Mesenchymal stem cell (in vitro differentiated cells and primary cell): Measurements from ENCODE around the gene HEG1.

Source experiments
- DNase-seq: peaks from one replicate; pipeline ENCODE4 v3.0.0-alpha.2; 2013
- H2AFZ ChIP-seq: one replicate; pipeline ENCODE4 v1.6.1; 2013; ENCODE audit warnings: low read depth, mild to moderate bottlenecking, control low read depth, inconsistent platforms, low read length, moderate library complexity
- H2AK5ac ChIP-seq: 2 replicates; pipeline ENCODE4 v1.6.1; 2013; ENCODE audit warnings: low read length, moderate library complexity, mild to moderate bottlenecking, inconsistent platforms; ENCODE audit not compliant: severe bottlenecking
- H2BK120ac ChIP-seq: one replicate; pipeline ENCODE4 v1.6.1; 2013; ENCODE audit warnings: low read depth, mild to moderate bottlenecking, inconsistent platforms, low read length, moderate library complexity
- H2BK12ac ChIP-seq, 2 experiments: one replicate each; pipeline ENCODE4 v1.6.1; 2013; ENCODE audit warnings: inconsistent platforms in 2 of 2, low read length in 2 of 2, mild to moderate bottlenecking in 2 of 2, moderate library complexity in 2 of 2, control low read depth in 1 of 2
- H2BK15ac ChIP-seq: one replicate; pipeline ENCODE4 v1.6.1; 2013; ENCODE audit warnings: mild to moderate bottlenecking, low read depth, inconsistent platforms; ENCODE audit not compliant: poor library complexity, severe bottlenecking
- H2BK5ac ChIP-seq: 2 replicates; pipeline ENCODE4 v1.6.1; 2013; ENCODE audit warnings: low read depth, mild to moderate bottlenecking, low read length, control low read depth, inconsistent platforms; ENCODE audit not compliant: poor library complexity, severe bottlenecking
- H3K14ac ChIP-seq, 2 experiments: one replicate each; pipeline ENCODE4 v1.6.1; 2013; ENCODE audit warnings: inconsistent platforms in 2 of 2, low read length in 2 of 2, control low read depth in 1 of 2, mild to moderate bottlenecking in 1 of 2, moderate library complexity in 1 of 2
- H3K18ac ChIP-seq, 2 experiments: one replicate each; pipeline ENCODE4 v1.6.1; 2013; ENCODE audit warnings: inconsistent platforms in 2 of 2, low read length in 2 of 2, control low read depth in 1 of 2, low read depth in 1 of 2, mild to moderate bottlenecking in 1 of 2
- H3K23ac ChIP-seq, 2 experiments: one replicate each; pipeline ENCODE4 v1.6.1; 2013; ENCODE audit warnings: inconsistent platforms in 2 of 2, low read length in 2 of 2, mild to moderate bottlenecking in 2 of 2, moderate library complexity in 2 of 2, control low read depth in 1 of 2
- H3K27ac ChIP-seq: 2 replicates; pipeline ENCODE4 v1.5.1; 2013; ENCODE audit warnings: mild to moderate bottlenecking, moderate library complexity, low read length, control low read depth, inconsistent platforms; ENCODE audit not compliant: poor library complexity, severe bottlenecking
- H3K27me3 ChIP-seq, 2 experiments: 2 replicates each; pipeline versions ENCODE4 v1.6.1 to v1.7.0; 2013; ENCODE audit warnings: low read length in 2 of 2, mild to moderate bottlenecking in 2 of 2, moderate library complexity in 2 of 2, control low read depth in 1 of 2, inconsistent platforms in 1 of 2; ENCODE audit not compliant: control insufficient read depth in 1 of 2, insufficient read depth in 1 of 2
- H3K36me3 ChIP-seq, 2 experiments: 2 replicates each; pipeline versions ENCODE4 v1.6.1 to v1.7.0; 2013; ENCODE audit warnings: low read length in 2 of 2, control low read depth in 1 of 2, inconsistent platforms in 1 of 2, low read depth in 1 of 2, mild to moderate bottlenecking in 1 of 2; ENCODE audit not compliant: insufficient read depth in 2 of 2, control insufficient read depth in 1 of 2
- H3K4ac ChIP-seq, 2 experiments: one replicate each; pipeline ENCODE4 v1.6.1; 2013; ENCODE audit warnings: inconsistent platforms in 2 of 2, low read length in 2 of 2, mild to moderate bottlenecking in 2 of 2, moderate library complexity in 2 of 2, control low read depth in 1 of 2, low read depth in 1 of 2
- H3K4me1 ChIP-seq: 2 replicates; pipeline ENCODE4 v1.6.1; 2013; ENCODE audit warnings: low read depth, low read length, control low read depth; ENCODE audit not compliant: control insufficient read depth, insufficient read depth
- H3K4me2 ChIP-seq: 2 replicates; pipeline ENCODE4 v1.6.1; 2013; ENCODE audit warnings: low read length, mild to moderate bottlenecking, inconsistent platforms; ENCODE audit not compliant: poor library complexity, severe bottlenecking
- H3K4me3 ChIP-seq, 2 experiments: 2 replicates each; pipeline versions ENCODE4 v1.5.1 to v1.7.0; 2013; ENCODE audit warnings: low read length in 2 of 2, mild to moderate bottlenecking in 2 of 2, control low read depth in 1 of 2, low read depth in 1 of 2; ENCODE audit not compliant: insufficient read depth in 1 of 2
- H3K79me1 ChIP-seq: replicated peaks from 2 replicates; pipeline ENCODE4 v1.6.1; 2013; ENCODE audit warnings: mild to moderate bottlenecking, control low read depth, low read length, inconsistent platforms; ENCODE audit not compliant: poor library complexity, severe bottlenecking
- H3K9ac ChIP-seq: 2 replicates; pipeline ENCODE4 v1.7.0; 2013; ENCODE audit warnings: mild to moderate bottlenecking, low read length, moderate library complexity
- H3K9me3 ChIP-seq: 2 replicates; pipeline ENCODE4 v1.7.0; 2013; ENCODE audit warnings: mild to moderate bottlenecking, low read length; ENCODE audit not compliant: control insufficient read depth
- H4K8ac ChIP-seq: one replicate; pipeline ENCODE4 v1.6.1; 2013; ENCODE audit warnings: inconsistent platforms, mild to moderate bottlenecking, low read length, moderate library complexity
- H4K91ac ChIP-seq: one replicate; pipeline ENCODE4 v1.6.1; 2013; ENCODE audit warnings: mild to moderate bottlenecking, low read length, inconsistent platforms
- WGBS: methylation state at CpG from one replicate; pipeline ENCODE4 v1.1.7; 2013; ENCODE audit warnings: mixed read lengths; 5-methylcytosine and 5-hydroxymethylcytosine counted together

HEG1 gene

GRCh38 chr3:125039131-125040100 is 16.4 kb downstream of the HEG1 start:
- Histone ChIP-seq H3K4me2 (no peak overlapping the region), H3K4me3 (peak overlapping the region in 1 of 2 experiments; percentile 58), H4K8ac (no peak overlapping the region), H3K79me1 (peaks cover 19% of the 10 kb centered on the region), H2AK5ac (no peak overlapping the region), H4K91ac (no peak overlapping the region), H2BK5ac (no peak overlapping the region), H2BK15ac (no peak overlapping the region), H3K36me3 (peaks cover 3 to 5% of the 10 kb centered on the region in 2 experiments), H3K4me1 (peaks cover 25% of the 10 kb centered on the region), H2AFZ (no peak overlapping the region), H2BK12ac (no peak overlapping the region), H3K23ac (no peak overlapping the region), H2BK120ac (no peak overlapping the region), H3K14ac (no peak overlapping the region), H3K9me3 (peaks cover 12% of the 10 kb centered on the region), H3K27me3 (no peaks in the 10 kb centered on the region), H3K18ac (peak overlapping the region in 1 of 2 experiments; percentile 14), H3K4ac (peak overlapping the region in 1 of 2 experiments; percentile 22), H3K9ac (peak overlapping the region; percentile 68), H3K27ac (no peak overlapping the region)
- peak; percentile 0 for DNase-seq
- 73% methylated on average over 11 of the region's 11 CpGs for WGBS

- Histone ChIP-seq H2AK5ac (no peak overlapping the region), H2BK15ac (no peak overlapping the region), H3K4me1 (peaks cover 18% of the 10 kb centered on the region), H3K23ac (no peak overlapping the region), H4K8ac (peak overlapping the region; percentile 16), H3K27ac (no peak overlapping the region), H2AFZ (no peak overlapping the region), H2BK5ac (no peak overlapping the region), H3K9me3 (peaks cover 12% of the 10 kb centered on the region), H3K79me1 (peaks cover 21% of the 10 kb centered on the region), H3K4me2 (no peak overlapping the region), H3K36me3 (peaks cover 3 to 8% of the 10 kb centered on the region in 2 experiments), H3K18ac (peak overlapping the region; percentile 52 to 70), H2BK120ac (no peak overlapping the region), H3K4ac (no peak overlapping the region), H3K14ac (no peak overlapping the region), H3K4me3 (no peak overlapping the region), H3K9ac (no peak overlapping the region), H3K27me3 (no peaks in the 10 kb centered on the region), H4K91ac (no peak overlapping the region), H2BK12ac (peak overlapping the region; percentile 15 to 57)
- WGBS: 100% methylated on average over 2 of the region's 2 CpGs
- peak; percentile 40 for DNase-seq
These were observed 18.2 kb downstream of the HEG1 start for GRCh38 chr3:125037498-125038150.

GRCh38 chr3:125035217-125035616 is 20.6 kb downstream of the HEG1 start:
- peaks cover 19% of the 10 kb centered on the region for H3K79me1 ChIP-seq
- H3K4me2 ChIP-seq: no peak overlapping the region
- H2BK120ac ChIP-seq: no peak overlapping the region
- no peak overlapping the region for H3K9ac ChIP-seq
- no peak overlapping the region for H3K27ac ChIP-seq
- peak; percentile 6 for DNase-seq
- H3K4me3 ChIP-seq: no peak overlapping the region
- H3K14ac ChIP-seq: no peak overlapping the region
- H2BK5ac ChIP-seq: no peak overlapping the region
- no peaks in the 10 kb centered on the region for H3K27me3 ChIP-seq
- H2AK5ac ChIP-seq: no peak overlapping the region
- H3K36me3 ChIP-seq: peaks cover 6 to 8% of the 10 kb centered on the region in 2 experiments
- peaks cover 12% of the 10 kb centered on the region for H3K9me3 ChIP-seq
- no peak overlapping the region for H4K91ac ChIP-seq
- peaks cover 23% of the 10 kb centered on the region for H3K4me1 ChIP-seq
- H3K23ac ChIP-seq: no peak overlapping the region
- WGBS: 97% methylated on average over 4 of the region's 5 CpGs
- no peak overlapping the region for H3K18ac ChIP-seq
- no peak overlapping the region for H2BK15ac ChIP-seq
- H2BK12ac ChIP-seq: no peak overlapping the region
- H2AFZ ChIP-seq: no peak overlapping the region
- no peak overlapping the region for H3K4ac ChIP-seq
- no peak overlapping the region for H4K8ac ChIP-seq

- Histone ChIP-seq H2AFZ (no peak overlapping the region), H4K8ac (peak overlapping the region; percentile 49), H3K14ac (no peak overlapping the region), H3K23ac (no peak overlapping the region), H3K4me3 (no peak overlapping the region), H3K4me2 (no peak overlapping the region), H2BK15ac (no peak overlapping the region), H3K27me3 (no peaks in the 10 kb centered on the region), H3K79me1 (peaks cover 27% of the 10 kb centered on the region), H3K9me3 (peaks cover 12% of the 10 kb centered on the region), H2BK120ac (no peak overlapping the region), H2BK12ac (peak overlapping the region in 1 of 2 experiments; percentile 61), H3K18ac (no peak overlapping the region), H4K91ac (no peak overlapping the region), H2AK5ac (no peak overlapping the region), H3K4me1 (peaks cover 20% of the 10 kb centered on the region), H3K27ac (no peak overlapping the region), H3K36me3 (peaks cover 12 to 21% of the 10 kb centered on the region in 2 experiments), H2BK5ac (no peak overlapping the region), H3K9ac (no peak overlapping the region), H3K4ac (no peak overlapping the region)
- WGBS: 98% methylated on average over 14 of the region's 14 CpGs
- DNase-seq: peak; percentile 0
These were observed 22.2 kb downstream of the HEG1 start for GRCh38 chr3:125033616-125034015.
